Measurements from ENCODE around the gene PDRG1.

PDRG1 gene

GRCh38 chr20:31989030-31989645 lies 37.3 kb upstream of the PDRG1 start:
- no peak for DNase-seq
- H3K4me3 ChIP-seq (ENCODE audit: control insufficient read depth in 1 of 7, extremely low read depth in 1 of 7, insufficient read depth in 4 of 7, low read depth in 2 of 7, low read length in 6 of 7) = no peak overlapping the region
- CTCF ChIA-PET = interaction anchor here (1.2 kb wide), 1 partner anchor 8 kb away, joined by 4 read pairs; no protein-coding TSS in a partner anchor
- WGBS (ENCODE audit: insufficient coverage) = 96% methylated on average over 7 of the region's 8 CpGs
- peaks cover 5 to 20% (median 13%) of the 10 kb centered on the region in 5 experiments for H3K27me3 ChIP-seq (replicated peaks in 2 of 5; ENCODE audit: control insufficient read depth in 4 of 5, insufficient read depth in 5 of 5, low read length in 4 of 5)
- H3K36me3 ChIP-seq (ENCODE audit: control insufficient read depth in 4 of 4, insufficient read depth in 4 of 4, low read length in 3 of 4) = no peaks in the 10 kb centered on the region
- H3K27ac ChIP-seq (ENCODE audit: insufficient read depth in 1 of 2, low read depth in 1 of 2, low read length in 2 of 2, poor library complexity in 1 of 2, severe bottlenecking in 2 of 2) = no peak overlapping the region
- POLR2A ChIA-PET = no interaction called here
- no peaks in the 10 kb centered on the region for H3K9me3 ChIP-seq (ENCODE audit: control extremely low read depth in 1 of 5, control insufficient read depth in 4 of 5, insufficient read depth in 2 of 5, low read depth in 1 of 5, low read length in 4 of 5)
- no peaks in the 10 kb centered on the region for H3K4me1 ChIP-seq (ENCODE audit: control extremely low read depth in 1 of 4, control insufficient read depth in 4 of 4, insufficient read depth in 4 of 4, low read length in 3 of 4)

- POLR2A ChIA-PET = no interaction called here
- CTCF ChIA-PET = no interaction called here
- H3K36me3 ChIP-seq (ENCODE audit: control insufficient read depth in 4 of 4, insufficient read depth in 4 of 4, low read length in 3 of 4) = no peaks in the 10 kb centered on the region
- no peak for DNase-seq
- H3K9me3 ChIP-seq (ENCODE audit: control extremely low read depth in 1 of 5, control insufficient read depth in 4 of 5, insufficient read depth in 2 of 5, low read depth in 1 of 5, low read length in 4 of 5) = no peaks in the 10 kb centered on the region
- H3K27me3 ChIP-seq (replicated peaks in 2 of 5; ENCODE audit: control insufficient read depth in 4 of 5, insufficient read depth in 5 of 5, low read length in 4 of 5) = peaks cover 4 to 14% (median 8%) of the 10 kb centered on the region in 5 experiments
- 98% methylated on average over 4 of the region's 5 CpGs for WGBS (ENCODE audit: insufficient coverage)
- no peak overlapping the region for H3K4me3 ChIP-seq (ENCODE audit: control insufficient read depth in 1 of 7, extremely low read depth in 1 of 7, insufficient read depth in 4 of 7, low read depth in 2 of 7, low read length in 6 of 7)
- H3K4me1 ChIP-seq (ENCODE audit: control extremely low read depth in 1 of 4, control insufficient read depth in 4 of 4, insufficient read depth in 4 of 4, low read length in 3 of 4) = no peaks in the 10 kb centered on the region
- H3K27ac ChIP-seq (ENCODE audit: insufficient read depth in 1 of 2, low read depth in 1 of 2, low read length in 2 of 2, poor library complexity in 1 of 2, severe bottlenecking in 2 of 2) = no peak overlapping the region
Observed at GRCh38 chr20:31988430-31989015, 36.7 kb upstream of the PDRG1 start.

- Histone ChIP-seq H3K27me3 (replicated peaks in 2 of 5; ENCODE audit: control insufficient read depth in 4 of 5, insufficient read depth in 5 of 5, low read length in 4 of 5) (peaks cover 0 to 6% (median 4%) of the 10 kb centered on the region in 5 experiments), H3K36me3 (ENCODE audit: control insufficient read depth in 4 of 4, insufficient read depth in 4 of 4, low read length in 3 of 4) (no peaks in the 10 kb centered on the region), H3K4me1 (ENCODE audit: control extremely low read depth in 1 of 4, control insufficient read depth in 4 of 4, insufficient read depth in 4 of 4, low read length in 3 of 4) (no peaks in the 10 kb centered on the region), H3K9me3 (ENCODE audit: control extremely low read depth in 1 of 5, control insufficient read depth in 4 of 5, insufficient read depth in 2 of 5, low read depth in 1 of 5, low read length in 4 of 5) (no peaks in the 10 kb centered on the region), H3K27ac (ENCODE audit: insufficient read depth in 1 of 2, low read depth in 1 of 2, low read length in 2 of 2, poor library complexity in 1 of 2, severe bottlenecking in 2 of 2) (no peak overlapping the region), H3K4me3 (ENCODE audit: control insufficient read depth in 1 of 7, extremely low read depth in 1 of 7, insufficient read depth in 4 of 7, low read depth in 2 of 7, low read length in 6 of 7) (no peak overlapping the region)
- no peak for DNase-seq
- 100% methylated on average over 1 of the region's 1 CpG for WGBS (ENCODE audit: insufficient coverage)
- ChIA-PET POLR2A (no interaction called here), CTCF (no interaction called here)
Observed at GRCh38 chr20:31987744-31988143, 35.9 kb upstream of the PDRG1 start.

GRCh38 chr20:31984981-31985471 lies 33.2 kb upstream of the PDRG1 start:
- Histone ChIP-seq H3K4me1 (ENCODE audit: control extremely low read depth in 1 of 4, control insufficient read depth in 4 of 4, insufficient read depth in 4 of 4, low read length in 3 of 4) (no peaks in the 10 kb centered on the region), H3K27me3 (replicated peaks in 2 of 5; ENCODE audit: control insufficient read depth in 4 of 5, insufficient read depth in 5 of 5, low read length in 4 of 5) (peaks cover 0 to 2% (median 0%) of the 10 kb centered on the region in 5 experiments), H3K9me3 (ENCODE audit: control extremely low read depth in 1 of 5, control insufficient read depth in 4 of 5, insufficient read depth in 2 of 5, low read depth in 1 of 5, low read length in 4 of 5) (no peaks in the 10 kb centered on the region), H3K4me3 (ENCODE audit: control insufficient read depth in 1 of 7, extremely low read depth in 1 of 7, insufficient read depth in 4 of 7, low read depth in 2 of 7, low read length in 6 of 7) (no peak overlapping the region), H3K27ac (ENCODE audit: insufficient read depth in 1 of 2, low read depth in 1 of 2, low read length in 2 of 2, poor library complexity in 1 of 2, severe bottlenecking in 2 of 2) (no peak overlapping the region), H3K36me3 (ENCODE audit: control insufficient read depth in 4 of 4, insufficient read depth in 4 of 4, low read length in 3 of 4) (no peaks in the 10 kb centered on the region)
- CTCF ChIA-PET = interaction anchor here (1.0 to 1.1 kb wide), 3 partner anchors 9 to 148 kb away, joined by 3 read pairs; no protein-coding TSS in a partner anchor
- POLR2A ChIA-PET = no interaction called here
- 57% methylated on average over 5 of the region's 6 CpGs for WGBS (ENCODE audit: insufficient coverage)
- no peak for DNase-seq

GRCh38 chr20:31981784-31982183 lies 29.9 kb upstream of the PDRG1 start:
- no peaks in the 10 kb centered on the region for H3K36me3 ChIP-seq (ENCODE audit: control insufficient read depth in 4 of 4, insufficient read depth in 4 of 4, low read length in 3 of 4)
- no peak overlapping the region for H3K27ac ChIP-seq (ENCODE audit: insufficient read depth in 1 of 2, low read depth in 1 of 2, low read length in 2 of 2, poor library complexity in 1 of 2, severe bottlenecking in 2 of 2)
- CTCF ChIA-PET = interaction anchor here (1.2 kb wide), 1 partner anchor 9 kb away, joined by 5 read pairs; no protein-coding TSS in a partner anchor
- DNase-seq = no peak
- H3K4me1 ChIP-seq (ENCODE audit: control extremely low read depth in 1 of 4, control insufficient read depth in 4 of 4, insufficient read depth in 4 of 4, low read length in 3 of 4) = no peaks in the 10 kb centered on the region
- no peaks in the 10 kb centered on the region for H3K9me3 ChIP-seq (ENCODE audit: control extremely low read depth in 1 of 5, control insufficient read depth in 4 of 5, insufficient read depth in 2 of 5, low read depth in 1 of 5, low read length in 4 of 5)
- H3K27me3 ChIP-seq (replicated peaks in 2 of 5; ENCODE audit: control insufficient read depth in 4 of 5, insufficient read depth in 5 of 5, low read length in 4 of 5) = peaks cover 0 to 2% (median 0%) of the 10 kb centered on the region in 5 experiments
- H3K4me3 ChIP-seq (ENCODE audit: control insufficient read depth in 1 of 7, extremely low read depth in 1 of 7, insufficient read depth in 4 of 7, low read depth in 2 of 7, low read length in 6 of 7) = no peak overlapping the region
- POLR2A ChIA-PET = no interaction called here
- 90% methylated on average over 2 of the region's 2 CpGs for WGBS (ENCODE audit: insufficient coverage)

- Histone ChIP-seq H3K4me1 (ENCODE audit: control extremely low read depth in 1 of 4, control insufficient read depth in 4 of 4, insufficient read depth in 4 of 4, low read length in 3 of 4) (no peaks in the 10 kb centered on the region), H3K36me3 (ENCODE audit: control insufficient read depth in 4 of 4, insufficient read depth in 4 of 4, low read length in 3 of 4) (no peaks in the 10 kb centered on the region), H3K4me3 (ENCODE audit: control insufficient read depth in 1 of 7, extremely low read depth in 1 of 7, insufficient read depth in 4 of 7, low read depth in 2 of 7, low read length in 6 of 7) (no peak overlapping the region), H3K9me3 (ENCODE audit: control extremely low read depth in 1 of 5, control insufficient read depth in 4 of 5, insufficient read depth in 2 of 5, low read depth in 1 of 5, low read length in 4 of 5) (no peaks in the 10 kb centered on the region), H3K27ac (ENCODE audit: insufficient read depth in 1 of 2, low read depth in 1 of 2, low read length in 2 of 2, poor library complexity in 1 of 2, severe bottlenecking in 2 of 2) (no peak overlapping the region), H3K27me3 (replicated peaks in 2 of 5; ENCODE audit: control insufficient read depth in 4 of 5, insufficient read depth in 5 of 5, low read length in 4 of 5) (peaks cover 0 to 5% (median 2%) of the 10 kb centered on the region in 5 experiments)
- ChIA-PET CTCF (interaction anchor here (1.3 kb wide), 1 partner anchor 25 kb away, joined by 3 read pairs; no protein-coding TSS in a partner anchor), POLR2A (no interaction called here)
- WGBS (ENCODE audit: insufficient coverage) = 58% methylated on average over 3 of the region's 6 CpGs
- no peak for DNase-seq
Observed at GRCh38 chr20:31979713-31980426, 28.0 kb upstream of the PDRG1 start.

GRCh38 chr20:31977080-31977479 lies 25.2 kb upstream of the PDRG1 start:
- H3K27ac ChIP-seq (ENCODE audit: insufficient read depth in 1 of 2, low read depth in 1 of 2, low read length in 2 of 2, poor library complexity in 1 of 2, severe bottlenecking in 2 of 2) = no peak overlapping the region
- no peaks in the 10 kb centered on the region for H3K36me3 ChIP-seq (ENCODE audit: control insufficient read depth in 4 of 4, insufficient read depth in 4 of 4, low read length in 3 of 4)
- no peak for DNase-seq
- ChIA-PET CTCF (interaction anchor here (1.6 to 1.8 kb wide), 2 partner anchors 8 to 48 kb away, joined by 3 to 5 read pairs; no protein-coding TSS in a partner anchor), POLR2A (no interaction called here)
- WGBS (ENCODE audit: insufficient coverage) = 88% methylated on average over 2 of the region's 4 CpGs
- no peaks in the 10 kb centered on the region for H3K4me1 ChIP-seq (ENCODE audit: control extremely low read depth in 1 of 4, control insufficient read depth in 4 of 4, insufficient read depth in 4 of 4, low read length in 3 of 4)
- no peaks in the 10 kb centered on the region for H3K9me3 ChIP-seq (ENCODE audit: control extremely low read depth in 1 of 5, control insufficient read depth in 4 of 5, insufficient read depth in 2 of 5, low read depth in 1 of 5, low read length in 4 of 5)
- H3K27me3 ChIP-seq (replicated peaks in 2 of 5; ENCODE audit: control insufficient read depth in 4 of 5, insufficient read depth in 5 of 5, low read length in 4 of 5) = peaks cover 0 to 8% (median 3%) of the 10 kb centered on the region in 5 experiments
- H3K4me3 ChIP-seq (ENCODE audit: control insufficient read depth in 1 of 7, extremely low read depth in 1 of 7, insufficient read depth in 4 of 7, low read depth in 2 of 7, low read length in 6 of 7) = no peak overlapping the region
